Astrocyte (in vitro differentiated cells and primary cell): ENCODE results near the gene C2CD4C. TPM values are rescaled to one million over a fixed set of nuclear protein-coding genes. Genes with fewer than 3 reads are reported as not detected.

Experiments used
- DNase-seq: peaks from one replicate; pipeline ENCODE4 v3.0.0-alpha.2; 2010; ENCODE audit warnings: low read depth
- FAIRE-seq: peaks from 2 replicates; lab custom pipeline; 2011; peaks lifted over from hg19 to GRCh38; lab: Jason Lieb, UNC
- H2AFZ ChIP-seq: 2 replicates; pipeline ENCODE4 v1.6.0; 2012; ENCODE audit warnings: low read depth, low read length, inconsistent platforms
- H3K27ac ChIP-seq: 2 replicates; pipeline ENCODE4 v1.5.1; 2011; ENCODE audit warnings: low read depth, low read length, inconsistent platforms
- H3K27me3 ChIP-seq: 2 replicates; pipeline ENCODE4 v1.6.0; 2011; ENCODE audit warnings: low read length, inconsistent platforms; ENCODE audit not compliant: insufficient read depth
- H3K36me3 ChIP-seq: 2 replicates; pipeline ENCODE4 v1.5.1; 2011; ENCODE audit warnings: low read length, inconsistent platforms; ENCODE audit not compliant: insufficient read depth
- H3K4me1 ChIP-seq: 2 replicates; pipeline ENCODE4 v1.5.1; 2011; ENCODE audit warnings: low read length, inconsistent platforms; ENCODE audit not compliant: insufficient read depth
- H3K4me2 ChIP-seq: 2 replicates; pipeline ENCODE4 v1.6.0; 2012; ENCODE audit warnings: low read length, inconsistent platforms
- H3K4me3 ChIP-seq: 2 replicates; pipeline ENCODE4 v1.5.1; 2011; ENCODE audit warnings: low read depth, mild to moderate bottlenecking, low read length, inconsistent platforms; ENCODE audit not compliant: insufficient read depth
- H3K79me2 ChIP-seq: 2 replicates; pipeline ENCODE4 v1.6.0; 2012; ENCODE audit warnings: mild to moderate bottlenecking, low read length, inconsistent platforms; ENCODE audit not compliant: insufficient read depth
- H3K9ac ChIP-seq: 2 replicates; pipeline ENCODE4 v1.6.0; 2012; ENCODE audit warnings: mild to moderate bottlenecking, low read length, inconsistent platforms
- H3K9me3 ChIP-seq: 2 replicates; pipeline ENCODE4 v1.5.1; 2012; ENCODE audit warnings: low read depth, mild to moderate bottlenecking, low read length, inconsistent platforms; ENCODE audit not compliant: insufficient read depth
- H4K20me1 ChIP-seq: 2 replicates; pipeline ENCODE4 v1.6.0; 2012; ENCODE audit warnings: low read length, inconsistent platforms; ENCODE audit not compliant: insufficient read depth
- H3K27ac Mint-ChIP-seq: one replicate; pipeline ENCODE4 v1.8.0; 2021; ENCODE audit warnings: mild to moderate bottlenecking, mixed read lengths; ENCODE audit not compliant: unreplicated experiment
- H3K27me3 Mint-ChIP-seq: one replicate; pipeline ENCODE4 v1.8.0; 2021; ENCODE audit warnings: low read depth, mixed read lengths; ENCODE audit not compliant: unreplicated experiment
- H3K36me3 Mint-ChIP-seq: one replicate; pipeline ENCODE4 v1.8.0; 2021; ENCODE audit warnings: low read depth, mixed read lengths; ENCODE audit not compliant: unreplicated experiment
- H3K4me1 Mint-ChIP-seq: one replicate; pipeline ENCODE4 v1.8.0; 2021; ENCODE audit warnings: low read depth, mixed read lengths; ENCODE audit not compliant: unreplicated experiment
- H3K4me3 Mint-ChIP-seq: one replicate; pipeline ENCODE4 v1.8.0; 2021; ENCODE audit warnings: mild to moderate bottlenecking, moderate library complexity, mixed read lengths; ENCODE audit not compliant: unreplicated experiment
- H3K9me3 Mint-ChIP-seq: one replicate; pipeline ENCODE4 v1.8.0; 2021; ENCODE audit warnings: mild to moderate bottlenecking, mixed read lengths; ENCODE audit not compliant: unreplicated experiment
- CTCF ChIP-seq: IDR thresholded peaks from 2 replicates; pipeline ENCODE4 v1.5.1; 2011; ENCODE audit warnings: low read depth, mild to moderate bottlenecking, inconsistent platforms, low read length, moderate library complexity; ENCODE audit not compliant: insufficient read depth
- EZH2 ChIP-seq: IDR thresholded peaks from 2 replicates; pipeline ENCODE4 v1.6.1; 2012; ENCODE audit warnings: mild to moderate bottlenecking, low read length, inconsistent platforms; ENCODE audit not compliant: insufficient read depth
- total RNA-seq: library from RNA; stranded (reverse); gene quantifications from 2 replicates; pipeline ENCODE4 v1.2.1, GENCODE V29; 2021

C2CD4C gene
- total RNA-seq, 1 donor from 2014 or later, result 3.4 TPM

- Histone ChIP-seq H3K9me3 (no peaks in the 10 kb centered on the region), H3K4me3 (no peak overlapping the region), H3K79me2 (no peaks in the 10 kb centered on the region), H3K27ac (no peak overlapping the region), H3K27me3 (peaks cover 5% of the 10 kb centered on the region), H2AFZ (no peak overlapping the region), H3K4me2 (no peak overlapping the region), H3K9ac (no peak overlapping the region), H3K36me3 (no peaks in the 10 kb centered on the region), H3K4me1 (peaks cover 4% of the 10 kb centered on the region), H4K20me1 (no peaks in the 10 kb centered on the region)
- peaks cover 5% of the 10 kb centered on the region for H3K4me1 Mint-ChIP-seq
- no peak overlapping the region for H3K4me3 Mint-ChIP-seq
- H3K9me3 Mint-ChIP-seq, result peaks cover 2% of the 10 kb centered on the region
- DNase-seq, result no peak
- peaks cover 3% of the 10 kb centered on the region for H3K36me3 Mint-ChIP-seq
- H3K27me3 Mint-ChIP-seq, result peaks cover 16% of the 10 kb centered on the region
- H3K27ac Mint-ChIP-seq, result no peak overlapping the region
- FAIRE-seq, result no peak
- TF ChIP-seq CTCF (no peak), EZH2 (no peak)
These were observed 29.2 kb downstream of the C2CD4C start for GRCh38 chr19:379796-380195.

- peaks cover 23% of the 10 kb centered on the region for H3K27me3 Mint-ChIP-seq
These were observed 30.2 kb downstream of the C2CD4C start for GRCh38 chr19:378706-379105.

More at GRCh38 chr19:378706-379105, 30.2 kb downstream of the C2CD4C start:
- H3K27me3 ChIP-seq, result no peaks in the 10 kb centered on the region
- H3K4me1 ChIP-seq, result peaks cover 4% of the 10 kb centered on the region
- Mint-ChIP-seq H3K4me3 (no peak overlapping the region), H3K27ac (no peak overlapping the region), H3K9me3 (peaks cover 2% of the 10 kb centered on the region), H3K36me3 (peaks cover 3% of the 10 kb centered on the region), H3K4me1 (peaks cover 5% of the 10 kb centered on the region)
- no peak overlapping the region for H3K27ac ChIP-seq
- no peak for FAIRE-seq
- H3K4me3 ChIP-seq, result no peak overlapping the region
- H3K4me2 ChIP-seq, result no peak overlapping the region
- no peak overlapping the region for H3K9ac ChIP-seq
- H2AFZ ChIP-seq, result no peak overlapping the region
- H3K36me3 ChIP-seq, result no peaks in the 10 kb centered on the region
- H4K20me1 ChIP-seq, result no peaks in the 10 kb centered on the region
- no peak for DNase-seq
- TF ChIP-seq EZH2, result no peak
- TF ChIP-seq CTCF, result no peak
- H3K79me2 ChIP-seq, result no peaks in the 10 kb centered on the region
- no peaks in the 10 kb centered on the region for H3K9me3 ChIP-seq
